ENCODE data around the gene SPRN.
"Not testable (repeated sequence)": the region's sequence is repeated elsewhere in the genome, so short reads cannot be mapped to it uniquely, and the experiment has no call there.

DNA sequence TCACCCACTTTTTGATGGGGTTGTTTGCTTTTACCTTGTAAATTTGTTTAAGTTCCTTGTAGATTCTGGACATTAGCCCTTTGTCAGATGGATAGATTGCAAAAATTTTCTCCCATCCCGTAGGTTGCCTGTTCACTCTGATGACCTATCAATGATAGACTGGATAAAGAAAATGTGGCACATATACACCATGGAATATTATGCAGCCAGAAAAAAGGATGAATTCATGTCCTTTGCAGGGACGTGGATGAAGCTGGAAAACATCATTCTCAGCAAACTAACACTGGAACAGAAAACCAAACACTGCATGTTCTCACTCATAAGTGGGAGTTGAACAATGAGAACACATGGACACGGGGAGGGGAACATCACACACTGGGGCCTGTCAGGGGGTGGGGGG, 44.8 kb upstream of the SPRN start:
- TF ChIP-seq TCF4 (CRISPR knock-in tag; IDR thresholded peaks at IDR 0.05; ENCODE audit: borderline replicate concordance); ISL1 (CRISPR knock-in tag; IDR thresholded peaks at IDR 0.05): not testable (repeated sequence)
- TF ChIP-seq, protein P1, sequence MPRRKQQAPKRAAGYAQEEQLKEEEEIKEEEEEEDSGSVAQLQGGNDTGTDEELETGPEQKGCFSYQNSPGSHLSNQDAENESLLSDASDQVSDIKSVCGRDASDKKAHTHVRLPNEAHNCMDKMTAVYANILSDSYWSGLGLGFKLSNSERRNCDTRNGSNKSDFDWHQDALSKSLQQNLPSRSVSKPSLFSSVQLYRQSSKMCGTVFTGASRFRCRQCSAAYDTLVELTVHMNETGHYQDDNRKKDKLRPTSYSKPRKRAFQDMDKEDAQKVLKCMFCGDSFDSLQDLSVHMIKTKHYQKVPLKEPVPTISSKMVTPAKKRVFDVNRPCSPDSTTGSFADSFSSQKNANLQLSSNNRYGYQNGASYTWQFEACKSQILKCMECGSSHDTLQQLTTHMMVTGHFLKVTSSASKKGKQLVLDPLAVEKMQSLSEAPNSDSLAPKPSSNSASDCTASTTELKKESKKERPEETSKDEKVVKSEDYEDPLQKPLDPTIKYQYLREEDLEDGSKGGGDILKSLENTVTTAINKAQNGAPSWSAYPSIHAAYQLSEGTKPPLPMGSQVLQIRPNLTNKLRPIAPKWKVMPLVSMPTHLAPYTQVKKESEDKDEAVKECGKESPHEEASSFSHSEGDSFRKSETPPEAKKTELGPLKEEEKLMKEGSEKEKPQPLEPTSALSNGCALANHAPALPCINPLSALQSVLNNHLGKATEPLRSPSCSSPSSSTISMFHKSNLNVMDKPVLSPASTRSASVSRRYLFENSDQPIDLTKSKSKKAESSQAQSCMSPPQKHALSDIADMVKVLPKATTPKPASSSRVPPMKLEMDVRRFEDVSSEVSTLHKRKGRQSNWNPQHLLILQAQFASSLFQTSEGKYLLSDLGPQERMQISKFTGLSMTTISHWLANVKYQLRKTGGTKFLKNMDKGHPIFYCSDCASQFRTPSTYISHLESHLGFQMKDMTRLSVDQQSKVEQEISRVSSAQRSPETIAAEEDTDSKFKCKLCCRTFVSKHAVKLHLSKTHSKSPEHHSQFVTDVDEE (CRISPR knock-in tag; IDR thresholded peaks at IDR 0.05), result not testable (repeated sequence)

All from SK-N-SH treated with all-trans-retinoic acid at 6 μM for 48 hours (cell line).